H1 (cell line): ENCODE data around the gene DISC1. TPM values are rescaled to one million over a fixed set of nuclear protein-coding genes. Genes with fewer than 3 reads are reported as not detected.

Source experiments
- CHD1 ChIP-seq: IDR thresholded peaks from 2 replicates; pipeline ENCODE4 v1.6.1; 2012; ENCODE audit warnings: low read depth, low read length, improper control_type of control experiment
- JUND ChIP-seq: IDR thresholded peaks from 2 replicates; pipeline ENCODE4 v1.6.1; 2011; ENCODE audit warnings: mild to moderate bottlenecking, improper control_type of control experiment, low read length
- RXRA ChIP-seq: IDR thresholded peaks from 2 replicates; pipeline ENCODE4 v1.6.1; 2011; ENCODE audit warnings: low read depth, mild to moderate bottlenecking, low read length, moderate library complexity; ENCODE audit not compliant: insufficient read depth
- polyA plus RNA-seq, 7 experiments: library from polyadenylated mRNA; depleted of rRNA in 3 of 7; stranded (reverse) in 5 of 7; unstranded in 2 of 7; fragments of >200 nt in 5 of 7; fragments of 200-250 nt in 2 of 7; gene quantifications; 1 replicate in 5 of 7; 2 replicates in 1 of 7; 4 replicates in 1 of 7; pipeline versions ENCODE4 v1.2.1 to v1.2.3, GENCODE V29; 2011 to 2013; ENCODE audit warnings: missing spikeins in 2 of 7, mixed read lengths in 2 of 7
- total RNA-seq: library from RNA; stranded (reverse); fragmentation: NEBNext Ultra II Directional; extraction: Animal tissue kit (Norgen Biotek cat#: 25700); gene quantifications from 2 replicates; pipeline ENCODE4 v1.2.1, GENCODE V29; 2021
- TF ChIP-seq, protein P1 (sequence below): fragments of 300-600 bp; sonication (generic); IDR thresholded peaks from 2 replicates; pipeline ENCODE4 v1.7.1; 2012; ENCODE audit warnings: low read length, moderate library complexity, mild to moderate bottlenecking, inconsistent platforms; ENCODE audit not compliant: insufficient replicate concordance
- TF ChIP-seq, protein P2 (sequence below), 3 experiments: IDR thresholded peaks; 1 replicate in 2 of 3; 2 replicates in 1 of 3; pipeline versions ENCODE4 v1.5.1 to v1.6.1; 2011; ENCODE audit warnings: low read length in 3 of 3, mild to moderate bottlenecking in 3 of 3, inconsistent platforms in 2 of 3, low read depth in 1 of 3, moderate library complexity in 1 of 3; ENCODE audit not compliant: insufficient read depth in 1 of 3; ENCODE audit errors: control extremely low read depth in 1 of 3
- TF ChIP-seq, protein P3 (sequence below): IDR thresholded peaks from 2 replicates; pipeline ENCODE4 v1.6.1; 2011; ENCODE audit warnings: low read length, improper control_type of control experiment

DISC1 gene
- total and polyA plus RNA-seq, 2 of the 8 experiments (the other 6 are each of a cell fraction or from before 2014, with no cell fraction given): 1.1 to 3.5 TPM

DNA sequence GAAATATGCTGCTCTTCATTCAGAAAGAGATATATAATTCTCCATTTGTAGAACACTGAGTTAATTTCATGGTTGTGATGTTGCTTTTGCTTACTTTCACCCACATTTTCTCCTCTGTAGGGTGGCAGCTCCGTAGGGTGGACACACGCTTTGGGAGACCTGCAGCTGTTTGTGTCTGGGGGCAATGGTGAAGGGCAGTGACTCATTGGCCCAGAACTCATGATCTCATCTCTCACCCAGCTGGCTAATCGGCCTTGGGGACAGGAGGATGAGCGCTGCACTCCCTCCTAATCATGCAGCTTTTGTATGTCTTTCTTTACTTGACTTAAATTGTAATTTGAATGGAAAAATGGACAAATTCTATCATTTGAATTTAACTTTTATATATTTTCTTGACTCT lies 9.6 kb downstream of the DISC1 start (continued):
- TF ChIP-seq, protein P1, sequence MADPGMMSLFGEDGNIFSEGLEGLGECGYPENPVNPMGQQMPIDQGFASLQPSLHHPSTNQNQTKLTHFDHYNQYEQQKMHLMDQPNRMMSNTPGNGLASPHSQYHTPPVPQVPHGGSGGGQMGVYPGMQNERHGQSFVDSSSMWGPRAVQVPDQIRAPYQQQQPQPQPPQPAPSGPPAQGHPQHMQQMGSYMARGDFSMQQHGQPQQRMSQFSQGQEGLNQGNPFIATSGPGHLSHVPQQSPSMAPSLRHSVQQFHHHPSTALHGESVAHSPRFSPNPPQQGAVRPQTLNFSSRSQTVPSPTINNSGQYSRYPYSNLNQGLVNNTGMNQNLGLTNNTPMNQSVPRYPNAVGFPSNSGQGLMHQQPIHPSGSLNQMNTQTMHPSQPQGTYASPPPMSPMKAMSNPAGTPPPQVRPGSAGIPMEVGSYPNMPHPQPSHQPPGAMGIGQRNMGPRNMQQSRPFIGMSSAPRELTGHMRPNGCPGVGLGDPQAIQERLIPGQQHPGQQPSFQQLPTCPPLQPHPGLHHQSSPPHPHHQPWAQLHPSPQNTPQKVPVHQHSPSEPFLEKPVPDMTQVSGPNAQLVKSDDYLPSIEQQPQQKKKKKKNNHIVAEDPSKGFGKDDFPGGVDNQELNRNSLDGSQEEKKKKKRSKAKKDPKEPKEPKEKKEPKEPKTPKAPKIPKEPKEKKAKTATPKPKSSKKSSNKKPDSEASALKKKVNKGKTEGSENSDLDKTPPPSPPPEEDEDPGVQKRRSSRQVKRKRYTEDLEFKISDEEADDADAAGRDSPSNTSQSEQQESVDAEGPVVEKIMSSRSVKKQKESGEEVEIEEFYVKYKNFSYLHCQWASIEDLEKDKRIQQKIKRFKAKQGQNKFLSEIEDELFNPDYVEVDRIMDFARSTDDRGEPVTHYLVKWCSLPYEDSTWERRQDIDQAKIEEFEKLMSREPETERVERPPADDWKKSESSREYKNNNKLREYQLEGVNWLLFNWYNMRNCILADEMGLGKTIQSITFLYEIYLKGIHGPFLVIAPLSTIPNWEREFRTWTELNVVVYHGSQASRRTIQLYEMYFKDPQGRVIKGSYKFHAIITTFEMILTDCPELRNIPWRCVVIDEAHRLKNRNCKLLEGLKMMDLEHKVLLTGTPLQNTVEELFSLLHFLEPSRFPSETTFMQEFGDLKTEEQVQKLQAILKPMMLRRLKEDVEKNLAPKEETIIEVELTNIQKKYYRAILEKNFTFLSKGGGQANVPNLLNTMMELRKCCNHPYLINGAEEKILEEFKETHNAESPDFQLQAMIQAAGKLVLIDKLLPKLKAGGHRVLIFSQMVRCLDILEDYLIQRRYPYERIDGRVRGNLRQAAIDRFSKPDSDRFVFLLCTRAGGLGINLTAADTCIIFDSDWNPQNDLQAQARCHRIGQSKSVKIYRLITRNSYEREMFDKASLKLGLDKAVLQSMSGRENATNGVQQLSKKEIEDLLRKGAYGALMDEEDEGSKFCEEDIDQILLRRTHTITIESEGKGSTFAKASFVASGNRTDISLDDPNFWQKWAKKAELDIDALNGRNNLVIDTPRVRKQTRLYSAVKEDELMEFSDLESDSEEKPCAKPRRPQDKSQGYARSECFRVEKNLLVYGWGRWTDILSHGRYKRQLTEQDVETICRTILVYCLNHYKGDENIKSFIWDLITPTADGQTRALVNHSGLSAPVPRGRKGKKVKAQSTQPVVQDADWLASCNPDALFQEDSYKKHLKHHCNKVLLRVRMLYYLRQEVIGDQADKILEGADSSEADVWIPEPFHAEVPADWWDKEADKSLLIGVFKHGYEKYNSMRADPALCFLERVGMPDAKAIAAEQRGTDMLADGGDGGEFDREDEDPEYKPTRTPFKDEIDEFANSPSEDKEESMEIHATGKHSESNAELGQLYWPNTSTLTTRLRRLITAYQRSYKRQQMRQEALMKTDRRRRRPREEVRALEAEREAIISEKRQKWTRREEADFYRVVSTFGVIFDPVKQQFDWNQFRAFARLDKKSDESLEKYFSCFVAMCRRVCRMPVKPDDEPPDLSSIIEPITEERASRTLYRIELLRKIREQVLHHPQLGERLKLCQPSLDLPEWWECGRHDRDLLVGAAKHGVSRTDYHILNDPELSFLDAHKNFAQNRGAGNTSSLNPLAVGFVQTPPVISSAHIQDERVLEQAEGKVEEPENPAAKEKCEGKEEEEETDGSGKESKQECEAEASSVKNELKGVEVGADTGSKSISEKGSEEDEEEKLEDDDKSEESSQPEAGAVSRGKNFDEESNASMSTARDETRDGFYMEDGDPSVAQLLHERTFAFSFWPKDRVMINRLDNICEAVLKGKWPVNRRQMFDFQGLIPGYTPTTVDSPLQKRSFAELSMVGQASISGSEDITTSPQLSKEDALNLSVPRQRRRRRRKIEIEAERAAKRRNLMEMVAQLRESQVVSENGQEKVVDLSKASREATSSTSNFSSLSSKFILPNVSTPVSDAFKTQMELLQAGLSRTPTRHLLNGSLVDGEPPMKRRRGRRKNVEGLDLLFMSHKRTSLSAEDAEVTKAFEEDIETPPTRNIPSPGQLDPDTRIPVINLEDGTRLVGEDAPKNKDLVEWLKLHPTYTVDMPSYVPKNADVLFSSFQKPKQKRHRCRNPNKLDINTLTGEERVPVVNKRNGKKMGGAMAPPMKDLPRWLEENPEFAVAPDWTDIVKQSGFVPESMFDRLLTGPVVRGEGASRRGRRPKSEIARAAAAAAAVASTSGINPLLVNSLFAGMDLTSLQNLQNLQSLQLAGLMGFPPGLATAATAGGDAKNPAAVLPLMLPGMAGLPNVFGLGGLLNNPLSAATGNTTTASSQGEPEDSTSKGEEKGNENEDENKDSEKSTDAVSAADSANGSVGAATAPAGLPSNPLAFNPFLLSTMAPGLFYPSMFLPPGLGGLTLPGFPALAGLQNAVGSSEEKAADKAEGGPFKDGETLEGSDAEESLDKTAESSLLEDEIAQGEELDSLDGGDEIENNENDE: no peak
- no peak for TF ChIP-seq CHD1
- TF ChIP-seq, protein P2, sequence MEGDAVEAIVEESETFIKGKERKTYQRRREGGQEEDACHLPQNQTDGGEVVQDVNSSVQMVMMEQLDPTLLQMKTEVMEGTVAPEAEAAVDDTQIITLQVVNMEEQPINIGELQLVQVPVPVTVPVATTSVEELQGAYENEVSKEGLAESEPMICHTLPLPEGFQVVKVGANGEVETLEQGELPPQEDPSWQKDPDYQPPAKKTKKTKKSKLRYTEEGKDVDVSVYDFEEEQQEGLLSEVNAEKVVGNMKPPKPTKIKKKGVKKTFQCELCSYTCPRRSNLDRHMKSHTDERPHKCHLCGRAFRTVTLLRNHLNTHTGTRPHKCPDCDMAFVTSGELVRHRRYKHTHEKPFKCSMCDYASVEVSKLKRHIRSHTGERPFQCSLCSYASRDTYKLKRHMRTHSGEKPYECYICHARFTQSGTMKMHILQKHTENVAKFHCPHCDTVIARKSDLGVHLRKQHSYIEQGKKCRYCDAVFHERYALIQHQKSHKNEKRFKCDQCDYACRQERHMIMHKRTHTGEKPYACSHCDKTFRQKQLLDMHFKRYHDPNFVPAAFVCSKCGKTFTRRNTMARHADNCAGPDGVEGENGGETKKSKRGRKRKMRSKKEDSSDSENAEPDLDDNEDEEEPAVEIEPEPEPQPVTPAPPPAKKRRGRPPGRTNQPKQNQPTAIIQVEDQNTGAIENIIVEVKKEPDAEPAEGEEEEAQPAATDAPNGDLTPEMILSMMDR (IDR thresholded peaks at IDR 0.05; ENCODE audit: control extremely low read depth in 1 of 3, insufficient read depth in 1 of 3, low read depth in 1 of 3, low read length in 3 of 3): no peak
- no peak for TF ChIP-seq RXRA
- no peak for TF ChIP-seq JUND
- TF ChIP-seq, protein P3, sequence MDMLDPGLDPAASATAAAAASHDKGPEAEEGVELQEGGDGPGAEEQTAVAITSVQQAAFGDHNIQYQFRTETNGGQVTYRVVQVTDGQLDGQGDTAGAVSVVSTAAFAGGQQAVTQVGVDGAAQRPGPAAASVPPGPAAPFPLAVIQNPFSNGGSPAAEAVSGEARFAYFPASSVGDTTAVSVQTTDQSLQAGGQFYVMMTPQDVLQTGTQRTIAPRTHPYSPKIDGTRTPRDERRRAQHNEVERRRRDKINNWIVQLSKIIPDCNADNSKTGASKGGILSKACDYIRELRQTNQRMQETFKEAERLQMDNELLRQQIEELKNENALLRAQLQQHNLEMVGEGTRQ: no peak
- TF ChIP-seq, all 59 proteins: peak for 0
